Stimulated activated CD4-positive, alpha-beta T cell treated with anti-CD3 and anti-CD28 coated beads, Interleukin-4, amount 100 ng/mL, for 1 hour (primary cell): ENCODE data around the gene PLXNA2.

Source experiments
- DNase-seq: peaks from one replicate; pipeline ENCODE4 v3.0.0-alpha.2; 2020

PLXNA2 gene, protein sequence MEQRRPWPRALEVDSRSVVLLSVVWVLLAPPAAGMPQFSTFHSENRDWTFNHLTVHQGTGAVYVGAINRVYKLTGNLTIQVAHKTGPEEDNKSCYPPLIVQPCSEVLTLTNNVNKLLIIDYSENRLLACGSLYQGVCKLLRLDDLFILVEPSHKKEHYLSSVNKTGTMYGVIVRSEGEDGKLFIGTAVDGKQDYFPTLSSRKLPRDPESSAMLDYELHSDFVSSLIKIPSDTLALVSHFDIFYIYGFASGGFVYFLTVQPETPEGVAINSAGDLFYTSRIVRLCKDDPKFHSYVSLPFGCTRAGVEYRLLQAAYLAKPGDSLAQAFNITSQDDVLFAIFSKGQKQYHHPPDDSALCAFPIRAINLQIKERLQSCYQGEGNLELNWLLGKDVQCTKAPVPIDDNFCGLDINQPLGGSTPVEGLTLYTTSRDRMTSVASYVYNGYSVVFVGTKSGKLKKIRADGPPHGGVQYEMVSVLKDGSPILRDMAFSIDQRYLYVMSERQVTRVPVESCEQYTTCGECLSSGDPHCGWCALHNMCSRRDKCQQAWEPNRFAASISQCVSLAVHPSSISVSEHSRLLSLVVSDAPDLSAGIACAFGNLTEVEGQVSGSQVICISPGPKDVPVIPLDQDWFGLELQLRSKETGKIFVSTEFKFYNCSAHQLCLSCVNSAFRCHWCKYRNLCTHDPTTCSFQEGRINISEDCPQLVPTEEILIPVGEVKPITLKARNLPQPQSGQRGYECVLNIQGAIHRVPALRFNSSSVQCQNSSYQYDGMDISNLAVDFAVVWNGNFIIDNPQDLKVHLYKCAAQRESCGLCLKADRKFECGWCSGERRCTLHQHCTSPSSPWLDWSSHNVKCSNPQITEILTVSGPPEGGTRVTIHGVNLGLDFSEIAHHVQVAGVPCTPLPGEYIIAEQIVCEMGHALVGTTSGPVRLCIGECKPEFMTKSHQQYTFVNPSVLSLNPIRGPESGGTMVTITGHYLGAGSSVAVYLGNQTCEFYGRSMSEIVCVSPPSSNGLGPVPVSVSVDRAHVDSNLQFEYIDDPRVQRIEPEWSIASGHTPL (N-terminal part only)

DNA sequence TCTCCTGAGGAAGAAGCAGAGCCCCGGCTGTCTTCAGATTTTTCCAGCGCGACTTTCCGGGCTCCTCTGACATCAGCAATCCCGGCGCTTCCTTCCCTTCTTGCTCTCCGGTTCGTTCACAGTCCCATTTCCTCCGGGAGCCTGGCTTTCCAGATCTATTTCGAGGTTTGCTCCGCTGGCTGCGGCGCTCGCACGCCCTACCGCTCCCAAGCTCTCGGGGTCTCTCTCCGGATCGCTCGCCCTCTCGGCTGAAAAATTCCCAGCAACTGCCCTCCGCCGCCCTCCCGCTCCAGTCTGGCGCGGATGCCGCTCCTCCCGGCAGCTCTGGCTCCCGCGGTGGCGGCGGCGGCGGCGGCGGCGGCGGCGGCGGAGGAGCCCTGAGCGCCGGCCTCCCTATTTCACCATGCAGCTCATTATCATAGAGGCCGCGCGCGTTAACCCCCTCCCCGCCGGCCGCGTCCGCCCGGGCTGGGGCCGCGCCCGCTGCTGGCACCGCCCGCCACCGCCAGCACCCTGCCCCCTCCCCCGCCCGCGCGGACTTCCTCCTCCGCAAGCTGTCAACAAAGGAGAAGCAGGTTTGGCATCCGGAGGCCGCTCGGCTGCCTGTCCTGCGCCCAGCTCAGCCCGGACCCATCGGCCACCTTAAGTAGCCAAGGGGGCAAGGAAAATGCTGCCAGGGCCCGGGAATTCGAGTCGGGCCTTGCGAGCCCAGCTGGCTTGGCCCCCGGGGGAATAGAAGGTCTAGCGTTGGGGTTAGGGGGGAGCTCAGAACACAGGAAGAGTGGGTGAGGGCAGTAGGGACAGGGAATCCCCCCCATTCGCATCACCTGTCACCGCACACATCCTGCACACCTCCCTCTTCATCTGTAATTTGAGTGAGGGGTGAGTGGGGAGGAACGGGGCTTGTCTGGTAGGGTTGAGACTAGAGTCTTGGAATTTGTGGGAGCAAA is at the start of gene PLXNA2:
Gene PLXNA2, minus strand, starts transcription at position 418 of the 950 bp plus-strand sequence. CDS start 26,462 bp downstream, outside the sequence.
- DNase-seq = peak; percentile 53

DNA sequence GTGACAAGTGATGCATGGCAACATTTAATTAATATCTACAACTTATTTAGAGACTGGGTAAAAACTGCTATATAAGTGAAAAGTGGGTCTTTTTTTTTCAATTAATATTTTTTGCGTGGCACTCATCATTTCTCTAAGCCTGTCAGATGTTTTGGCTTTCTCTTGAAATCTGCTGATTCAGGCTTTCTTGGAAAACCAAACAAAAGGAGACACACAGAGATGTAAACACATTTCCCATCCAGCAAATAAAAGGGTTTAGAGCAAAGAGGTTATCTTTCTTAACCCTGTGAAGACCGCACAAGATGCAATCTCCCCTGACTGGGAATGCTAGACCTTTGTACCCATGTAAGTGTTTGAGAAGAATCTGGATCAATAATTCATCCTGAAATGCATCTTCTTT is 48.7 kb upstream of the PLXNA2 start:
- no peak for DNase-seq

DNA sequence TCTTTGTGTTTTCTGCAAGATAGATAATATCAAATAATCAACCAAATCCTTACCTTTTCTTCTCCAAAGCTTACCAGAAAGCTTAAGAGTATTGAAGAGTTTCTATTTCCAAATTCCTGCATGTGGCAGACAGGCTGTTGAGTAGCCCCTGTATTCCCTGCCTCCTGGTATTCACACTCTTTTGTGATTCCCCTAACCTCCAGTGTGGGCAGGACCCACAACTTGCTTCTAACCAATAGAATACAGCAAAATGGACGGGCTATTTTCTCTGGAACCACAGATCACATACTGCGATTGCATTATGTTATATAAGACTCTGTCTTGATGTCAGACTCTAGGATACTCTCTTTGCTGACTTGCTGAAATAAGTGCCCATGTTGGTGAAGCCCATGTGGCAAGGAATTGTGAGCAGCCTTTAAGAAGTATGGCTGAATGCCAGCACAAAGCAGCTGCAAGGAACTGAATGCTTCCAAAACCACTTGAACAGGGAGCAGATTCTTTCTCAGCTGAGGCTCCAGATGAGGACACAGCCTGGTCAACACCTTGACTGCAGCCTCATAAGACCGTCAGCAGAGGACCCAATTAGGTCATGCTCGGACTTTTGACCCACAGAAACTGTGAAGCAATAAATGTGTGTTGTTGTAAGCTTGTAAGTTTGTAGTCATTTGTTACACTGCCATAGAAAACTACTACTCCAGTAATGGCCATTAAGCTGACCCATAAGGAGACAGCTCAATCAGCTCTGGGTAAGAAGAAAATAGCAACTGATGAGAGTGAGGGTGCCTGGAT is 47.9 kb upstream of the PLXNA2 start:
- DNase-seq = no peak

DNA sequence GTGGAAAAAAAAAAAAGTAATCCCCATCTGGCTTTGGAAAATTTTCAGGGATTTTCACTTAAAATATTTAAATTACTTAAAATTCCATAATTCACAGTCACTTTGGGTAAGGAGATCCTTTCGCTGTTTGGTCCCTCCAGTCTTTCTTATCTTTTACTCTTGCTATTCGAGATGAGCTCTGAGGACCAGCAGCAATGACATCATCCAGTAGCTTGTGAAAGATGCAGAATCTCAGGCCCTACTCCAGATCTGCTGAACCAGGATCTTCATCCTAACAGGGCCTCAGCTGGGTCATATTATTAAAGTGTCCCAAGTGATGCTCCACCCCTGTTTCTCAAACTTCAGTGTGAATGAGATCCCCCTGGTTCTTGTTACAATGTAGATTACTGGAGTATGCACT is 46.9 kb upstream of the PLXNA2 start:
- DNase-seq = no peak

DNA sequence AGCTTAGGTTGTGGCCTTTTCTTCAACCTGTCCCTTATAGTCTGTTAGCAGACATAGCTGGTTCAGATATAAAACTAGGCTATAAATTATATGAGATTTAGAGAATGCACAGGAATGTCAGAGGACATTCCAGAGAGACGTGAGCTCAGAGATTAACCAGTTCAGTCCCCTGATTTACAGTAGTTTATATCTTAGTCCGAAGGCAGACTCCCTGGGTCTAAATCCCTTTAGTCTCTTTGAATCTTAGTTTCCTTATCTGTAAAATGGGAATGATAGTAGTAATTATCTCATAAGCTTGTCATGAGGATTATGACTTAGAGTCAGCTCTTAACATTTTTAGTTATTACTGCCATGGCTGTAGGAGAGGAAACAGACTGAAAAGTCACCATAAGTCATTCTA is 45.5 kb upstream of the PLXNA2 start:
- no peak for DNase-seq

DNA sequence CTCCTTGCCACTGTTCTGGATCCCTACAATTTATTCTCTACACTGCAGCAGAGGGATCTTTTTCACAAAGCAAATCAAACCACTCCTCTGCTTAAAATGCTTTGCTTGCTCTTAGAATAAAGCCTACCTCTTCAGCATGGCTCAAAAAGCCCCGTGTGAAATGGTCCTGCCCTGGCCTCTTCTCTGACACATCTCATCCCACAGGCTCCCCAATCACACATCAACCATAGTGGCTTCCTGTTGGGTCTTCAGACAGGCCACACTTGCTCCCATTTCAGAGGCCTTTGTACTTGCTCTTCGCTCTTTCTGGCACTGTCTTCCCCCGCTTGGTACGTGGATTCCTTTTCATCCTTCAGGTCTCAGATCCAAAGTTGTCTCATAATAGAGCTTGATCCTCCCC is 44.3 kb upstream of the PLXNA2 start:
- DNase-seq = no peak

DNA sequence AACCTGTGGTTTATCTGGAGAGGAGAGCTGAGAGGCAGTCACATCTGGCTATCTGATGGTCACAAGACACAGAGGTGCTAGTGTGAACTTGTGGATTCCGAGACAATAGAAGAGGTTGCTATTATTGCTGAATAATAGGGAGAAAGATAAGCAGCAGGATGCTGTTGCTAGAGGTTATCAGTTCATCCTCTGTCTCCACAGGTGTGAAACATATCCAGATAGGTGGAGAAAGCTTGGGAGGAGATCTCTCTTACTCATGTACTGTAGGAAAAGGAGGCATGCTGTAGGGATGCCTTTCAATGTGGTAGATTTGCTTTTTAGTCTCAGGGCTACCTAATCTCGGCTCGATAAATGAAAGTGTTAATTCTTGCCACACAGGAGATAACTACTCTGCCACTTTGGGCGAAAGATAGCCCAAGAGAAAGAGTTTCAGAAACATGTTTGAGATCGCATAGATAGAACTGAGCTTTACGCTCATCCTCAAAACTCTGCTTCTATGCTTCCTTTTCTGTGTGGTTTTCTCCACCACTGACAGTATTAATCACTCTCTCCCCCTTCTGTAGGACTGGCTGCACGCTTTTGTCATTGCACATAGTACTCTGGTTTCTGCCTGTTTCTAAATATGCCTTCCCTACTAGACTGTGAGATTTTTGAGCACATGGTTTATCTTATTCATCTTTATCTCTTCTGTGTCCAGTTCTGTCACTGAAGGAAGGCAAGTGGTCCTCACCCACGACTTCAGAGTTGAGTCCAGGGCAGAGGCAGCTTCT is 36.7 kb upstream of the PLXNA2 start:
- DNase-seq = no peak

DNA sequence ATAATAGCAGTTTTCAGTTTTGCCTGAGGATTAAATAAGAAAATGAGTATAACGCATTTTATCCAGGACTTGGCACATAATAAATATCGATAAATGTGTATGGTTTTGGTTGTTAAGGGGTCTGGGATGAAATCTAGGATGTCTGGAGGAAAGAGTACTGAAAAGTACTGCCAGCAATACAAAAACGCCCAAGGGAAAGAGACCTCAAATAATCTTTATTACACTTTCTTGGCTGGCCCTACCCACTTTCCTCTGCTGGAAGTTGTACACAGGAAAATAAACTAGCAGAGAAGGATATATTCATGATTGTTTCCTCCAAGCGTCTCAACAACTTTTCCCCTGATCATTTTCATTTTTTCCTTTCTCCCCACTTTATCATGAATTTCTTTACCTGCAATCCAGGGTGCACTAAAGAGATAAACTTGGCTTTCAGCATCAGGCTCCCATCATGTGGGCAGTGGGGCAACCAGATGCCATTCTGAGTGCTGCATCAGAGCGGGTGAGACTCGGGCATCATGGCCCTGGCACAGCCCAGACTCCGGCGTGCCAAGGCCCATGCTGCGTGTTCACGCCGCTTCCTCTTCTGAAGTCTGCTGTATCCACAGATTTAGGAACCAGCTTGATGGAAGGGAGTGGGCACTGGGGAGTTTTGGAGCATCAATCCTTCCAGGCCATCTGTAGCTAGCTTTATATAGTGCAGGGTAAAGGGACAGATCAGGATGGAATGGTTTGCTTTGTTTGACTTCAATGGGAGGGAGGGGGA is 35.8 kb upstream of the PLXNA2 start:
- DNase-seq = no peak

DNA sequence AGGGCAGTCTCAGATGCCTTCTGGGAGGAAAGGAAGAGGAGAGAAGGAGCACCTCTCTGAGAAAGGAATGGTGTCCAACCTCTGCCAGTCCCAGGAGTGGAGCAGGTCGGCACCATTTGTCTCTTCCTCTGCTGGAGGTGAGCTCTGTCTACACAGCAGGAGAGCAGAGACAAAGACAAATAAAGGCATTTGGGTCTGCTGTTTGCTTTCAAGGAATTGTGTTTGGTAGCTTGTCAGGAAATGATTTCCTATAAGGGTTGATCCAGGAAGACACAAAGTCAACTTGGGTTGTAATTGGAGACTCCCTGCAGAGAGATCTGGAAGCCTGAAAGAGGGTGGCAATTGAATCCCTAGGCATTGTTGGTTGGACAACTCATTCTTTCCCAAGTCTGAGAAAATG is 34.5 kb upstream of the PLXNA2 start:
- no peak for DNase-seq

DNA sequence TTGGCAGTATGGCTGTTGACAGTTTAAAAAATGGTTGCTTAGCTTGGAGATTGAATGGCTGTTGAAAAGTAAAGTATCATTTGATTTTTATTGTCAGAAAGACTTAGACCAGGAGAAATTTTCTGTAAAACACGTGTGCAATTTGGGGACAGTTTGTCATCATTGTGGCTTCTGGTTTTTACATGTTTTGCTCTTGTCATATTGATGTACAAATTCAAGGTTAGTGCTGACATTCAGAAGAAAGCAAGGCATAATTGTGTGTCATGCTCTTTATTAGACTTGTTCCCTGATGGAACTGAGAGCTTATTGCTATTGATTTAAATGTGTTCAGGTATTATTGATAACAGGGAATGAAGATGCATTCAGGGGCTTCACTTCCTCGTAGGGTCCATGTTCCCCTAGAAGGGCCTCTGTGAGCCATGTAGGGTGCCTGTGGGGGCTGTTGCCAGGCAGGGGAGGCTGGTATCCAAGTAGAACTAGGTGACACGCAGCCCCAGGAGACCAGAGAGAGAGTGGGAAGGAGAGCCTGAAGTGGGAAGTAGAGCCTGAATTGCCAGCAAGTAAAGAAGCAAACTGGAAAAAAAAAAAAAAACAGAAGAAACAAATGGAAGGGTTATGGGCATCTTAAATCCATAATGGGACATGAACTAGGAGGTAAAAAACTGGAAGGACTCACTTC is 32.7 kb upstream of the PLXNA2 start:
- DNase-seq = no peak

DNA sequence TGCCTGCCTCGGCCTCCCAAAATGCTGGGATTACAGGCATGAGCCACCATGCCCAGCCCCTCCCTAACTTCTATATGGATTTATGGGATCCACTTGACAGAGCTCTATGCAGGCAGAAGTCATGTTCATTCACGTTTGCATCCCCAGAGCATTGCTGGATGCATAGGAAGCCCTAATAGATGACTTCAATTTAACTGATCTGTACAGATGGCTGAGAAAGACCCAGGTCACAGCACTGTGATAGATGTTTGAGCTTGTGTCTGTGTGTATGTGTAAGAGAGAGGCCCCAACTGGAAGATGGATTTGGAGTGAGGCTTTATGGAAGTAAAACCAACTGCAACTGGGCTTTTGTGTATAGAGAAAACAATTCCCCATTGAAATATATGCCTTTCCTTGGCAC is 30.9 kb upstream of the PLXNA2 start:
- no peak for DNase-seq

DNA sequence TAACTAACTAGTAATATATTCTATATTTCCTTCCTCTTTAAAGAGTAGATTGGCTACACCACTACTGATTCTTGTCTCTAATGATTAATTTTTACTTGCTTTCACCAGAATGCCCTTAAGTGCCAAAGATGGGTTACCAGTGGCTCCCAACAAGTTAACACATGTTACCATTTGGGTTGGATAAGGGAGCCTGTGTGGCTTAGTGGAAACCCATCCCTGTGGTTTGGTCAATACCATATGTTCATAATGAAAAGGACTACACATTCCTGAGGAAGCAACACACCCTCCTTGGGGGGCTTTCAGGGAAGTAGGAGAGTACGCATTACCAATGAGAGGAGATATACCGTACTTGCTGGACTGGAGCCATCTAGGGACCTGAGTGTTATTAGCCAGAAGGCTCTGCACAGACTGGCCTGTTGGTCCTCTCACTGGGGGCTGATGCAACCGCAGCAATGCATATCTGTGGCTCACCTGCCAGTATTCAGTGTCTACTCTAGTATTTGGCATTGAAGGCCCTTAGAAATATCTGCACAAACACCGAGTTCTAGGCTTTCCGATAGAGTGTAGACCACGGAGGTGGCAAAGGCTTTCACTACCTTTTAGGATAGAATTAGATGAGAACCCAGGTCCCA is 29.3 kb upstream of the PLXNA2 start:
- no peak for DNase-seq

DNA sequence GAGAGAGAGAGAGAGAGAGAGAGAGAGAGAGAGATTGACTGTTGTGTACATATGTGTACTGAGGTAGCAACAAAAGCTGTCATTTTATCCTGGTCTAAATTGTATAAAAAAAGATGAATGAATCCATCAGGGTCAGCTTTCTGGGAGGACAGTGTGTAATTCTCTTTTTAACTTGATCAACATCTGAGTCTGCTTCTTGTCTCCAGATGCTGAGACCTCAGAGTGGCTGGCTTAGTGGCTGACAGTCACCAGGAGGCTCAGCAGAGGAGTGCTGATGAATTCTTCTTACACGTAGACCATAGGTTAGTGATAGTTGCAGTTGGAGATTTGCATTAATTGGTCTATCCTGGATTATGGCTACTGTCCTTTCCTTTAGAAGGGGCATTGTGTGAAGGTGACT is 28.5 kb upstream of the PLXNA2 start:
- DNase-seq = no peak

DNA sequence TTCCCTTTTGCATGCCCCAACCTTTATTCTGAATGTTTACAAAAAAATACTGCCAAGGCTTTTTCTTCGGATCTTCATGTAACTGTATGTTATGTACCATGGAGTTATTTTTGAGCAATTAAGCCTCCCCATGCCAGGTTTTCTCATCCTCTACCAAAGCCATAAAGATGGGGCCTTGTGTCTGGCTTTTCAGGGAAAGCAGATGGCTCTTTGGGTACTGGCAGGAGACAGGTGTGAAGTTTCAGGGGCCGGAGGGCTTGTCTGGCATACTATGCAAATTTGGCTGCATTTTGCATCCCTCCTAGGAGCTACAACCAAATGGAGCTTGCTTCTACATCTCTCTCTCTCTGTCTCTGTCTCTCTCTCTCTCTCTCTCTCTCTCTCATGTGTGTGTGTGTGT is 28.1 kb upstream of the PLXNA2 start:
- no peak for DNase-seq

DNA sequence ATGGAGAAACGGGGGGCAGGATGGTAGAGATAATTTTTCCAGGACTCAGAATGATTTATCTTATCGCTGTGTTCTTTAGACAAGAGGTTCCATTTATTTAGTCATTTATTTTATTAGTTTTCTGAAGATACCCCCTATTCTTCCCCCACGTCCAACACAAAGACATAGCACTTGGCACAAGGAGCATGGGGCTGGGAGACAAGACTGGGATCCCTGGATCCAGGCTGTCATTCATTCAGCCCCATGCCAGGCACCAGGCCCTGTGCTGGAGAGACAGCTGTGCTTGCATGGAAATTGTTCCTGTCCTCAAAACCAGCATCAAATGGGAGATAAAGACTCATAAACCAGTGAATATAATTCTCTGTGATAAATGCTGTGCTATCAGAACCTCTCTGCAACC is 27.1 kb upstream of the PLXNA2 start:
- DNase-seq = no peak

DNA sequence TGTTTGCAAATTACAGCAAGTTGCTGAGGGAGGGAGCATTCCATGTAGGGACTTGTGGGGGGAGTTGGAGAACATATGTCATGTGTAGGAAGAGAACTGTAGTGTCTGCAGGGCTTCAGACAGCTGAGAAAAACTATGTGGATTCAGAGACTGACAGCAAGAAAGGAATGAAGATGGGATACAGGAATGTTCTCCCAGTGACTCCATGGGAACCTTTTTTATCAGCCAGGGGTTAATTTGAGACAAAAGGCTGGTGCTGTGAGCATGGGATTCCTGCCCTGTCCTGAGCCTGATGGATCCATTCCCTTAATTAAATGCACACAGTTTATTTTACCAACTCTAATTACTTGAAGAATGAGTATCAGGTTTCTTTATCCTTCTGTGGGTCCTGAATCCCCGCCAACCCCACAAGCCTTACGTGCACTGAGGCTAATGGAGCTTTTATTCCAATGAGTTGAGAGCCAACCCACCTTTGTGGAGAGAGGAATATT is 26.5 kb upstream of the PLXNA2 start:
- DNase-seq = no peak

DNA sequence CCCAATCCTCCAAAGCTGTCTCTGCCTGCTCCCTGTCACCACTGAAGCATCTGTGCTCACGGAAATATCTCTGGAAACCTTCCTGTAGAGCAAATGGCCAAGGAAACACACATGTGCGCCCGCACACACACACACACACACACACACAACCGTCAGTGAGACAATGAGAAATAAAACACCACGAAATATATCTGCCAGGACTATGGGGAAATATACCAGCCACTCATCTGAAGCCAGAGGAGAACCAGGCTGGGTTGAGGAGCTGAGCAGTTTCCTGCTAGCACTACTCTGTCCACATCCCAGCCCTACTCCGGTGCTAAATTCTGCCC is 25.1 kb upstream of the PLXNA2 start:
- DNase-seq = no peak

DNA sequence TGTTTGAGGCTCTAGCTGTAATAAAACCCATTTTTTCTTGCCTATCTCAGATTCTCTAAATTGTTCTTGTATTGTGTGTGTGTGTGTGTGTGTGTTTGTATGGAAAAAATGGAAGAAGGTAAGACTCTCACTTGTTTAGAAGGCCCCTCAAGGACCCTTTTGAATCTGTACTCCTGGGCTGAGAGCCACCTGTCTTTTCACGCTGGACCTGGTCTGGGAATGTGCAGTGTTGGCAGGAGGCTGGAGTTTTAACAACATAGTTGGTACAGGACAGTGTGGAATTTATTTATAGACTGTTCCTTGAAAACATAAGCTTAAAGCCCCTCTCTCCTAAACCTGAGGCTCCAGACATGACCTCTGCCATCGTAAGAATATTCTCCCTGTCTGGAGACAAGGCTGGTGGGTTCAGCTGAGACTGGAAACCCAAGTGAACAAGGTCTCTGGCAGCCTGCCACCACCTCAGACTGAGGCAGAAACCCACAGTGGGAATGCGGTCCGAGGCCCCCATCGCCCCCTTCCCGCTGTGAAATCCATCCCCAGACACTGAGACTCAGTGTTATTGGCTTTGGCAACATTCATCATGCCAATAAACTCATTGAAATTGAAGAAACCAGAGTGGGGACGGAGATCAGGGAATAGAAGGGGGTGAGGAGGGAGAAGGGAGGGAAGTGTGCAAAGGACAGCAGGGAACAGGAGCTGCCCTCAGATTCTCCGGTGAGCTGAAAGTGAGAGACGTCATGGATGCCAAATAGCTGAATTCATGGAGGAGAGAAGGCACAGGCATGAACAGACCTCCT is 24.6 kb upstream of the PLXNA2 start:
- DNase-seq = no peak
